ENCODE results near the gene LGALS3. TPM values are rescaled to one million over a fixed set of nuclear protein-coding genes. Genes with fewer than 3 reads are reported as not detected.

Gene LGALS3
- total RNA-seq, 1 experiment from 2014 or later, result 122 TPM

GRCh38 chr14:55094292-55095157 is 34.5 kb upstream of the LGALS3 start:
- H3K9me2 ChIP-seq (ENCODE audit: insufficient read depth), result no peaks in the 10 kb centered on the region
- POLR2A ChIA-PET (ENCODE audit: unreplicated experiment), result interaction anchor here (0.9 kb wide), 1 partner anchor 18 kb away, joined by 8 read pairs; no protein-coding TSS in a partner anchor
- intact Hi-C loops (cut with micrococcal nuclease; ENCODE audit: unreplicated experiment), result no loop called here
- peak overlapping the region; percentile 27; the same call in 1 of the 2 replicates for H3K4me2 ChIP-seq
- H3K79me2 ChIP-seq (ENCODE audit: low read depth), result no peaks in the 10 kb centered on the region
- H4K20me1 ChIP-seq (ENCODE audit: insufficient read depth), result no peaks in the 10 kb centered on the region
- no peaks in the 10 kb centered on the region for H3K36me3 ChIP-seq (ENCODE audit: low read depth)
- H3K27ac ChIP-seq, result peak overlapping the region; percentile 21
- H3F3A ChIP-seq (ENCODE audit: insufficient read depth, low read depth), result peaks cover 31% of the 10 kb centered on the region; the same call in 1 of the 2 replicates
- H3K9me3 ChIP-seq (ENCODE audit: insufficient read depth, low read depth), result no peaks in the 10 kb centered on the region
- no peak overlapping the region for H2AFZ ChIP-seq
- H3K4me1 ChIP-seq (replicated peaks; ENCODE audit: insufficient read depth), result peaks cover 45% of the 10 kb centered on the region
- H3K4me3 ChIP-seq, result no peak overlapping the region
- CTCF ChIA-PET, result interaction anchor here (0.7 to 1.1 kb wide), 2 partner anchors 38 to 276 kb away, joined by 3 to 5 read pairs; no protein-coding TSS in a partner anchor
- peak in 1 of 2 experiments; percentile 70 for DNase-seq
- H3K27me3 ChIP-seq (ENCODE audit: insufficient read depth, low read depth), result no peaks in the 10 kb centered on the region
- BruUV-seq (replicated peaks), result no TSS peak
- no peak for TF ChIP-seq CTCF (conservative IDR thresholded peaks at IDR 0.05)
- TF ChIP-seq EZH2 (IDR thresholded peaks at IDR 0.05; ENCODE audit: low read depth), result no peak

- intact Hi-C loops (cut with micrococcal nuclease; ENCODE audit: unreplicated experiment), result no loop called here
- Histone ChIP-seq H2AFZ (peak overlapping the region; percentile 55; the same call in 1 of the 2 replicates), H3K4me2 (peak overlapping the region; percentile 15), H3K27me3 (ENCODE audit: insufficient read depth, low read depth) (no peaks in the 10 kb centered on the region), H3F3A (ENCODE audit: insufficient read depth, low read depth) (peaks cover 54% of the 10 kb centered on the region), H3K79me2 (ENCODE audit: low read depth) (no peaks in the 10 kb centered on the region), H3K9me2 (ENCODE audit: insufficient read depth) (no peaks in the 10 kb centered on the region), H3K9me3 (ENCODE audit: insufficient read depth, low read depth) (no peaks in the 10 kb centered on the region), H3K4me1 (replicated peaks; ENCODE audit: insufficient read depth) (peaks cover 65% of the 10 kb centered on the region), H3K27ac (peak overlapping the region; percentile 72), H3K4me3 (no peak overlapping the region), H4K20me1 (ENCODE audit: insufficient read depth) (no peaks in the 10 kb centered on the region), H3K36me3 (ENCODE audit: low read depth) (no peaks in the 10 kb centered on the region)
- peak in 1 of 2 experiments; percentile 83 for DNase-seq
- TF ChIP-seq CTCF (conservative IDR thresholded peaks at IDR 0.05) (no peak), EZH2 (IDR thresholded peaks at IDR 0.05; ENCODE audit: low read depth) (no peak)
- ChIA-PET CTCF (interaction anchor here (0.6 kb wide), 1 partner anchor 47 kb away, joined by 3 read pairs; no protein-coding TSS in a partner anchor), POLR2A (ENCODE audit: unreplicated experiment) (interaction anchor here (0.7 to 0.9 kb wide), 4 partner anchors 8 to 33 kb away, joined by 3 to 7 read pairs (median 6); no protein-coding TSS in a partner anchor)
- no TSS peak for BruUV-seq (replicated peaks)
Measured at GRCh38 chr14:55097881-55098560, 31.0 kb upstream of the LGALS3 start.

GRCh38 chr14:55098561-55098898 is 30.5 kb upstream of the LGALS3 start:
- no peak overlapping the region for H2AFZ ChIP-seq
- peaks cover 59% of the 10 kb centered on the region for H3F3A ChIP-seq (ENCODE audit: insufficient read depth, low read depth)
- H3K27me3 ChIP-seq (ENCODE audit: insufficient read depth, low read depth), result no peaks in the 10 kb centered on the region
- H3K4me2 ChIP-seq, result 0 out of 2 replicates have a peak overlapping the region, but pooled peaks have one; percentile 15
- intact Hi-C loops (cut with micrococcal nuclease; ENCODE audit: unreplicated experiment), result no loop called here
- CTCF ChIA-PET, result interaction anchor here (0.6 kb wide), 1 partner anchor 47 kb away, joined by 3 read pairs; no protein-coding TSS in a partner anchor
- no peaks in the 10 kb centered on the region for H3K9me2 ChIP-seq (ENCODE audit: insufficient read depth)
- peaks cover 69% of the 10 kb centered on the region for H3K4me1 ChIP-seq (replicated peaks; ENCODE audit: insufficient read depth)
- BruUV-seq (replicated peaks), result no TSS peak
- no peak overlapping the region for H3K4me3 ChIP-seq
- TF ChIP-seq CTCF (conservative IDR thresholded peaks at IDR 0.05), result no peak
- no peak for TF ChIP-seq EZH2 (IDR thresholded peaks at IDR 0.05; ENCODE audit: low read depth)
- POLR2A ChIA-PET (ENCODE audit: unreplicated experiment), result interaction anchor here (0.9 kb wide), 2 partner anchors 9 to 18 kb away, joined by 3 to 5 read pairs; no protein-coding TSS in a partner anchor
- H3K9me3 ChIP-seq (ENCODE audit: insufficient read depth, low read depth), result no peaks in the 10 kb centered on the region
- H3K36me3 ChIP-seq (ENCODE audit: low read depth), result no peaks in the 10 kb centered on the region
- peak overlapping the region; percentile 72 for H3K27ac ChIP-seq
- no peak for DNase-seq
- no peaks in the 10 kb centered on the region for H3K79me2 ChIP-seq (ENCODE audit: low read depth)
- H4K20me1 ChIP-seq (ENCODE audit: insufficient read depth), result no peaks in the 10 kb centered on the region
